GM12891 (cell line): ENCODE data around the gene NUDT13.
"Not testable (repeated sequence)": the region's sequence is repeated elsewhere in the genome, so short reads cannot be mapped to it uniquely, and the experiment has no call there.

Experiments used
- PAX5 ChIP-seq: IDR thresholded peaks from 2 replicates; pipeline ENCODE4 v1.6.1; 2011; ENCODE audit warnings: low read length, moderate library complexity, mild to moderate bottlenecking; ENCODE audit not compliant: insufficient read depth, severe bottlenecking
- POLR2A ChIP-seq: IDR thresholded peaks from 2 replicates; pipeline ENCODE4 v1.6.1; 2011; ENCODE audit warnings: low read depth, low read length, control low read depth
- POLR2AphosphoS5 ChIP-seq: IDR thresholded peaks from 2 replicates; pipeline ENCODE4 v1.6.1; 2011; ENCODE audit warnings: low read depth, low read length, control low read depth

DNA sequence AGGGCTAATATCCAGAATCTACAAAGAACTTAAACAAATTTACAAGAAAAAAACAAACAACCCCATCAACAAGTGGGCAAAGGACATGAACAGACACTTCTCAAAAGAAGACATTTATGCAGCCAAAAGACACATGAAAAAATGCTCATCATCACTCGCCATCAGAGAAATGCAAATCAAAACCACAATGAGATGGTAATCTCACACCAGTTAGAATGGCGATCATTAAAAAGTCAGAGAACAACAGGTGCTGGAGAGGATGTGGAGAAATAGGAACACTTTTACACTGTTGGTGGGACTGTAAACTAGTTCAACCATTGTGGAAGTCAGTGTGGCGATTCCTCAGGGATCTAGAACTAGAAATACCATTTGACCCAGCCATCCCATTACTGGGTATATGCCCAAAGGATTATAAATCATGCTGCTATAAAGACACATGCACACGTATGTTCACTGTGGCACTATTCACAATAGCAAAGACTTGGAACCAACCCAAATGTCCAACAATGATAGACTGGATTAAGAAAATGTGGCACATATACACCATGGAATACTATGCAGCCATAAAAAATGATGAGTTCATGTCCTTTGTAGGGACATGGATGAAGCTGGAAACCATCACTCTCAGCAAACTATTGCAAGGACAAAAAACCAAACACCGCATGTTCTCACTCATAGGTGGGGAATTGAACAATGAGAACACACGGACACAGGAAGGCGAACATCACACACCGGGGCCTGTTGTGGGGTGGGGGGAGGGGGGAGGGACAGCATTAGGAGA lies 40.6 kb downstream of the NUDT13 start:
- TF ChIP-seq PAX5, POLR2A, POLR2AphosphoS5: not testable (repeated sequence)
